Activated CD4-positive, alpha-beta T cell treated with anti-CD3 and anti-CD28 coated beads, Interleukin-2, amount 50 U/mL, for 4 hours (primary cell): ENCODE data around the gene PRKAA2.

Experiments used
- DNase-seq, 2 experiments: peaks; one replicate each; pipeline ENCODE4 v3.0.0-alpha.2; 2020

Gene PRKAA2

GRCh38 chr1:56655991-56656613, 11.0 kb downstream of the PRKAA2 start:
- DNase-seq = no peak

GRCh38 chr1:56658254-56658653, 13.1 kb downstream of the PRKAA2 start:
- DNase-seq = no peak

- DNase-seq = no peak
Measured at GRCh38 chr1:56660293-56660692, 15.2 kb downstream of the PRKAA2 start.

GRCh38 chr1:56663846-56664245, 18.7 kb downstream of the PRKAA2 start:
- no peak for DNase-seq

- no peak for DNase-seq
Measured at GRCh38 chr1:56665384-56665783, 20.3 kb downstream of the PRKAA2 start.

- no peak for DNase-seq
Measured at GRCh38 chr1:56666112-56666608, 21.0 kb downstream of the PRKAA2 start.

- DNase-seq = no peak
Measured at GRCh38 chr1:56670350-56670749, 25.2 kb downstream of the PRKAA2 start.

- no peak for DNase-seq
Measured at GRCh38 chr1:56671085-56671484, 26.0 kb downstream of the PRKAA2 start.

- no peak for DNase-seq
Measured at GRCh38 chr1:56671542-56671941, 26.4 kb downstream of the PRKAA2 start.

- no peak for DNase-seq
Measured at GRCh38 chr1:56672579-56672978, 27.5 kb downstream of the PRKAA2 start.

GRCh38 chr1:56675763-56676162, 30.6 kb downstream of the PRKAA2 start:
- no peak for DNase-seq

- no peak for DNase-seq
Measured at GRCh38 chr1:56676571-56677035, 31.5 kb downstream of the PRKAA2 start.

- no peak for DNase-seq
Measured at GRCh38 chr1:56683569-56683968, 38.5 kb downstream of the PRKAA2 start.

- DNase-seq = no peak
Measured at GRCh38 chr1:56686169-56686568, 41.1 kb downstream of the PRKAA2 start.

- DNase-seq = no peak
Measured at GRCh38 chr1:56688522-56689026, 43.5 kb downstream of the PRKAA2 start.

GRCh38 chr1:56696663-56697062, 51.5 kb downstream of the PRKAA2 start:
- no peak for DNase-seq

- DNase-seq = no peak
Measured at GRCh38 chr1:56703747-56704146, 58.6 kb downstream of the PRKAA2 start.

- no peak for DNase-seq
Measured at GRCh38 chr1:56707379-56707778, 62.3 kb downstream of the PRKAA2 start.

- DNase-seq = no peak
Measured at GRCh38 chr1:56709269-56709880, 64.3 kb downstream of the PRKAA2 start.

GRCh38 chr1:56709995-56710394, 64.9 kb downstream of the PRKAA2 start:
- DNase-seq = no peak

- DNase-seq = no peak
Measured at GRCh38 chr1:56710646-56711045, 65.5 kb downstream of the PRKAA2 start.

GRCh38 chr1:56712150-56712549, 67.0 kb downstream of the PRKAA2 start:
- no peak for DNase-seq

GRCh38 chr1:56713112-56713511, 68.0 kb downstream of the PRKAA2 start:
- no peak for DNase-seq

GRCh38 chr1:56715156-56715555, 70.0 kb downstream of the PRKAA2 start:
- no peak for DNase-seq

GRCh38 chr1:56719171-56719570, 74.1 kb downstream of the PRKAA2 start:
- no peak for DNase-seq
